Muscle layer of colon (tissue), 2 donors: Measurements from ENCODE around the gene VPS37C.
"Not testable (repeated sequence)": the region's sequence is repeated elsewhere in the genome, so short reads cannot be mapped to it uniquely, and the experiment has no call there.

Experiments
- H3K27ac ChIP-seq: one replicate; pipeline ENCODE4 v1.7.0; 2013; ENCODE audit warnings: low read depth, mild to moderate bottlenecking, low read length, moderate library complexity
- H3K27me3 ChIP-seq, 2 donors: one replicate each; pipeline ENCODE4 v1.7.0; 2013; ENCODE audit warnings: low read length in 2 of 2, mild to moderate bottlenecking in 2 of 2; ENCODE audit not compliant: insufficient read depth in 2 of 2, control insufficient read depth in 1 of 2
- H3K36me3 ChIP-seq: one replicate; pipeline ENCODE4 v1.7.0; 2013; ENCODE audit warnings: mild to moderate bottlenecking, low read length; ENCODE audit not compliant: insufficient read depth
- H3K4me1 ChIP-seq: one replicate; pipeline ENCODE4 v1.7.0; 2013; ENCODE audit warnings: mild to moderate bottlenecking, low read length; ENCODE audit not compliant: insufficient read depth
- H3K4me3 ChIP-seq, 2 donors: one replicate each; pipeline ENCODE4 v1.7.0; 2013; ENCODE audit warnings: low read length in 2 of 2, low read depth in 1 of 2, mild to moderate bottlenecking in 1 of 2, moderate library complexity in 1 of 2
- H3K9ac ChIP-seq: one replicate; pipeline ENCODE4 v1.7.0; 2013; ENCODE audit warnings: low read length
- H3K9me3 ChIP-seq: one replicate; pipeline ENCODE4 v1.7.0; 2013; ENCODE audit warnings: mild to moderate bottlenecking, low read length
- donor health status: abdominal sarcoma.
- donor health status: Adenocarcinoma of cecum.

VPS37C gene

GRCh38 chr11:61098778-61099177 lies 62.4 kb downstream of the VPS37C start:
- Histone ChIP-seq H3K9me3 (no peaks in the 10 kb centered on the region), H3K27me3 (no peaks in the 10 kb centered on the region), H3K4me3 (no peak overlapping the region), H3K9ac (no peak overlapping the region), H3K36me3 (no peaks in the 10 kb centered on the region), H3K27ac (no peak overlapping the region), H3K4me1 (no peaks in the 10 kb centered on the region)

GRCh38 chr11:61098261-61098660 lies 63.0 kb downstream of the VPS37C start:
- H3K4me1 ChIP-seq, H3K9ac ChIP-seq, H3K27me3 ChIP-seq, H3K36me3 ChIP-seq, H3K9me3 ChIP-seq, H3K27ac ChIP-seq, H3K4me3 ChIP-seq: not testable (repeated sequence)

GRCh38 chr11:61095021-61095420 lies 66.2 kb downstream of the VPS37C start:
- Histone ChIP-seq H3K9me3 (no peaks in the 10 kb centered on the region), H3K27me3 (no peaks in the 10 kb centered on the region), H3K4me1 (no peaks in the 10 kb centered on the region), H3K9ac (no peak overlapping the region), H3K36me3 (no peaks in the 10 kb centered on the region), H3K4me3 (no peak overlapping the region), H3K27ac (no peak overlapping the region)

- not testable (repeated sequence) for H3K4me3 ChIP-seq, H3K9ac ChIP-seq, H3K4me1 ChIP-seq, H3K36me3 ChIP-seq, H3K27ac ChIP-seq, H3K27me3 ChIP-seq, H3K9me3 ChIP-seq
Measured at GRCh38 chr11:61094167-61094566, 67.1 kb downstream of the VPS37C start.

- Histone ChIP-seq H3K27me3 (no peaks in the 10 kb centered on the region), H3K4me1 (no peaks in the 10 kb centered on the region), H3K27ac (no peak overlapping the region), H3K36me3 (no peaks in the 10 kb centered on the region), H3K9ac (no peak overlapping the region), H3K4me3 (no peak overlapping the region), H3K9me3 (no peaks in the 10 kb centered on the region)
Measured at GRCh38 chr11:61092908-61093763, 68.1 kb downstream of the VPS37C start.

GRCh38 chr11:61092280-61092766 lies 68.9 kb downstream of the VPS37C start:
- H3K4me3 ChIP-seq: no peak overlapping the region
- no peaks in the 10 kb centered on the region for H3K4me1 ChIP-seq
- no peak overlapping the region for H3K9ac ChIP-seq
- no peak overlapping the region for H3K27ac ChIP-seq
- H3K9me3 ChIP-seq: no peaks in the 10 kb centered on the region
- H3K36me3 ChIP-seq: no peaks in the 10 kb centered on the region
- H3K27me3 ChIP-seq: no peaks in the 10 kb centered on the region

- no peaks in the 10 kb centered on the region for H3K9me3 ChIP-seq
- H3K9ac ChIP-seq: no peak overlapping the region
- H3K36me3 ChIP-seq: no peaks in the 10 kb centered on the region
- no peak overlapping the region for H3K27ac ChIP-seq
- H3K4me1 ChIP-seq: no peaks in the 10 kb centered on the region
- no peaks in the 10 kb centered on the region for H3K27me3 ChIP-seq
- no peak overlapping the region for H3K4me3 ChIP-seq
Measured at GRCh38 chr11:61091373-61092279, 69.6 kb downstream of the VPS37C start.

GRCh38 chr11:61090982-61091372 lies 70.2 kb downstream of the VPS37C start:
- H3K27ac ChIP-seq: no peak overlapping the region
- H3K4me3 ChIP-seq: no peak overlapping the region
- no peaks in the 10 kb centered on the region for H3K36me3 ChIP-seq
- H3K27me3 ChIP-seq: no peaks in the 10 kb centered on the region
- H3K9me3 ChIP-seq: no peaks in the 10 kb centered on the region
- H3K9ac ChIP-seq: no peak overlapping the region
- H3K4me1 ChIP-seq: no peaks in the 10 kb centered on the region

GRCh38 chr11:61090521-61090920 lies 70.7 kb downstream of the VPS37C start:
- Histone ChIP-seq H3K27ac (no peak overlapping the region), H3K4me3 (no peak overlapping the region), H3K9ac (no peak overlapping the region), H3K4me1 (no peaks in the 10 kb centered on the region), H3K27me3 (no peaks in the 10 kb centered on the region), H3K36me3 (no peaks in the 10 kb centered on the region), H3K9me3 (no peaks in the 10 kb centered on the region)

- no peaks in the 10 kb centered on the region for H3K27me3 ChIP-seq
- H3K27ac ChIP-seq: no peak overlapping the region
- H3K4me1 ChIP-seq: no peaks in the 10 kb centered on the region
- no peaks in the 10 kb centered on the region for H3K9me3 ChIP-seq
- no peak overlapping the region for H3K4me3 ChIP-seq
- H3K9ac ChIP-seq: no peak overlapping the region
- H3K36me3 ChIP-seq: no peaks in the 10 kb centered on the region
Measured at GRCh38 chr11:61089806-61090491, 71.3 kb downstream of the VPS37C start.

GRCh38 chr11:61087426-61088119 lies 73.7 kb downstream of the VPS37C start:
- Histone ChIP-seq H3K36me3 (no peaks in the 10 kb centered on the region), H3K4me1 (no peaks in the 10 kb centered on the region), H3K9ac (no peak overlapping the region), H3K27ac (no peak overlapping the region), H3K27me3 (no peaks in the 10 kb centered on the region), H3K4me3 (no peak overlapping the region), H3K9me3 (no peaks in the 10 kb centered on the region)
